ENCODE data around the gene SPTBN4.

GRCh38 chr19:40611096-40611495 lies 144.3 kb downstream of the SPTBN4 start:
- TF ChIP-seq CTCF (IDR thresholded peaks at IDR 0.05), result no peak
- TF ChIP-seq POLR2A (IDR thresholded peaks at IDR 0.05), result no peak
- TF ChIP-seq EP300 (IDR thresholded peaks at IDR 0.05), result no peak

Data from upper lobe of left lung (tissue), 4 donors.